HCT116 (cell line): Measurements from ENCODE around the gene ANXA10. TPM values are rescaled to one million over a fixed set of nuclear protein-coding genes. Genes with fewer than 3 reads are reported as not detected.

Source experiments
- ATAC-seq: fragments of 200-7000 bp; cut with Tn5 transposase; 2 replicates; pipeline ENCODE4 v1.9.1; 2020; ENCODE audit warnings: mild to moderate bottlenecking, moderate library complexity
- BruUV-seq: library from RNA; stranded (reverse); fragments of 400-500 nt; replicated peaks from 2 replicates; lab custom pipeline; 2021; lab: Mats Ljungman, UMichigan
- CTCF ChIA-PET: fragments of 300-600 bp; sonication (Branson Sonifier 250); formaldehyde crosslinking; loops from one replicate; lab custom pipeline; 2021; ENCODE audit warnings: antibody characterized with exemption; lab: Charles Lee
- POLR2A ChIA-PET: fragments of 300-600, 350-600 bp; sonication (Branson Sonifier 250); formaldehyde crosslinking; loops from one replicate; lab custom pipeline; 2021; ENCODE audit warnings: antibody characterized with exemption; lab: Charles Lee
- RAD21 ChIA-PET, 2 experiments: fragments of 300-600 bp; sonication (Branson Sonifier 250); formaldehyde crosslinking; loops; one replicate each; lab custom pipeline; 2023; ENCODE audit warnings: low total read pairs in 2 of 2; ENCODE audit not compliant: uncharacterized antibody in 2 of 2, unreplicated experiment in 2 of 2, low non-redundant PET in 1 of 2; lab: Charles Lee
- DNase-seq: peaks from one replicate; pipeline ENCODE4 v3.0.0-alpha.2; 2010; ENCODE audit warnings: low read depth, low spot score
- H2AFZ ChIP-seq: fragments of 200-600 bp; shearing (Covaris generic), sonication (generic); 2 replicates; pipeline ENCODE4 v1.6.1; 2017; ENCODE audit warnings: low read depth, mixed run types, mixed read lengths, antibody characterized with exemption, low read length; ENCODE audit not compliant: poor library complexity, severe bottlenecking
- H3K27ac ChIP-seq: 2 replicates; pipeline ENCODE4 v1.5.1; 2012; ENCODE audit warnings: low read depth, low read length
- H3K27me3 ChIP-seq: fragments of 200-600 bp; sonication (generic); 2 replicates; pipeline ENCODE4 v1.6.1; 2016; ENCODE audit warnings: mixed run types, low read length, mixed read lengths; ENCODE audit not compliant: insufficient read depth
- H3K36me3 ChIP-seq, 2 experiments: fragments of 200-500 bp in 1 of 2; fragments of 200-600 bp in 1 of 2; sonication (Bioruptor generic) in 1 of 2; sonication (generic) in 1 of 2; 2 replicates each; pipeline versions ENCODE4 v1.5.1 to v1.6.1; 2014 to 2016; ENCODE audit warnings: low read length in 2 of 2, inconsistent platforms in 1 of 2, mixed read lengths in 1 of 2, mixed run types in 1 of 2; ENCODE audit not compliant: insufficient read depth in 2 of 2, control insufficient read depth in 1 of 2
- H3K4me1 ChIP-seq, 2 experiments: fragments of 200-600 bp in 1 of 2; sonication (generic) in 1 of 2; 2 replicates each; pipeline versions ENCODE4 v1.5.1 to v1.6.1; 2012 to 2017; ENCODE audit warnings: low read length in 2 of 2, inconsistent platforms in 1 of 2, mild to moderate bottlenecking in 1 of 2, mixed read lengths in 1 of 2, mixed run types in 1 of 2, moderate library complexity in 1 of 2; ENCODE audit not compliant: insufficient read depth in 2 of 2, control insufficient read depth in 1 of 2
- H3K4me2 ChIP-seq: fragments of 200-600 bp; sonication (generic); 2 replicates; pipeline ENCODE4 v1.6.1; 2017; ENCODE audit warnings: mixed run types, low read length, mixed read lengths
- H3K4me3 ChIP-seq, 2 experiments: fragments of 200-600 bp in 1 of 2; sonication (generic) in 1 of 2; replicated peaks in 1 of 2; 2 replicates each; pipeline ENCODE4 v1.5.1; 2011 to 2016; ENCODE audit warnings: low read length in 2 of 2, control low read depth in 1 of 2, low read depth in 1 of 2, mild to moderate bottlenecking in 1 of 2, mixed read lengths in 1 of 2, mixed run types in 1 of 2
- H3K79me2 ChIP-seq: fragments of 200-600 bp; sonication (generic); 2 replicates; pipeline ENCODE4 v1.6.1; 2017; ENCODE audit warnings: mild to moderate bottlenecking, mixed run types, low read length, moderate library complexity, mixed read lengths; ENCODE audit not compliant: insufficient read depth
- H3K9ac ChIP-seq: fragments of 200-600 bp; sonication (generic); 2 replicates; pipeline ENCODE4 v1.6.1; 2016; ENCODE audit warnings: low read length, mixed read lengths
- H3K9me2 ChIP-seq: fragments of 200-600 bp; sonication (generic), shearing (Covaris generic); 2 replicates; pipeline ENCODE4 v1.6.1; 2017; ENCODE audit warnings: mixed run types, mild to moderate bottlenecking, moderate library complexity; ENCODE audit not compliant: insufficient read depth
- H3K9me3 ChIP-seq, 2 experiments: fragments of 200-500 bp in 1 of 2; fragments of 200-600 bp in 1 of 2; sonication (Bioruptor generic) in 1 of 2; sonication (generic) in 1 of 2; 2 replicates each; pipeline ENCODE4 v1.6.1; 2014 to 2017; ENCODE audit warnings: low read length in 2 of 2, mixed read lengths in 2 of 2, inconsistent platforms in 1 of 2, low read depth in 1 of 2, mild to moderate bottlenecking in 1 of 2, mixed run types in 1 of 2, moderate library complexity in 1 of 2; ENCODE audit not compliant: control insufficient read depth in 1 of 2, insufficient read depth in 1 of 2
- H4K20me1 ChIP-seq: fragments of 200-600 bp; sonication (generic), shearing (Covaris generic); 2 replicates; pipeline ENCODE4 v1.6.1; 2017; ENCODE audit warnings: mixed run types, mild to moderate bottlenecking, moderate library complexity; ENCODE audit not compliant: insufficient read depth
- ATF3 ChIP-seq: IDR thresholded peaks from 2 replicates; pipeline ENCODE4 v1.6.1; 2012
- CTCF ChIP-seq, 3 experiments: fragments of 200-600 bp in 1 of 3; sonication (generic) in 1 of 3; IDR thresholded peaks in 2 of 3; conservative IDR thresholded peaks in 1 of 3; 2 replicates each; pipeline ENCODE4 v1.5.1; 2012 to 2017; ENCODE audit warnings: low read depth in 2 of 3, low read length in 2 of 3, antibody characterized with exemption in 1 of 3, borderline replicate concordance in 1 of 3, control low read depth in 1 of 3, mild to moderate bottlenecking in 1 of 3, mixed read lengths in 1 of 3, mixed run types in 1 of 3, moderate library complexity in 1 of 3; ENCODE audit not compliant: insufficient read depth in 1 of 3
- EGR1 ChIP-seq: IDR thresholded peaks from 2 replicates; pipeline ENCODE4 v1.6.1; 2012; ENCODE audit warnings: low read depth
- EZH2phosphoT487 ChIP-seq: fragments of 200-600 bp; IDR thresholded peaks from 2 replicates; pipeline ENCODE4 v1.6.1; 2018; ENCODE audit warnings: antibody characterized with exemption, borderline replicate concordance
- JUND ChIP-seq: IDR thresholded peaks from 2 replicates; pipeline ENCODE4 v1.6.1; 2012
- RAD21 ChIP-seq: IDR thresholded peaks from 2 replicates; pipeline ENCODE4 v1.6.1; 2012; ENCODE audit warnings: low read depth, mild to moderate bottlenecking
- SIN3A ChIP-seq: IDR thresholded peaks from 2 replicates; pipeline ENCODE4 v1.6.1; 2012; ENCODE audit warnings: low read depth
- SRF ChIP-seq: IDR thresholded peaks from 2 replicates; pipeline ENCODE4 v1.6.1; 2012; ENCODE audit warnings: low read depth
- intact Hi-C: fragments of 100-400 bp; cut with micrococcal nuclease; formaldehyde crosslinking; loops from 2 replicates; pipeline ENCODE4 v1.10.0; 2022
- total RNA-seq: library from RNA; stranded (reverse); gene quantifications from one replicate; pipeline ENCODE4 v1.2.1, GENCODE V29; 2021; ENCODE audit not compliant: unreplicated experiment

ANXA10 gene
- total RNA-seq, 1 experiment from 2014 or later: 15.1 TPM

GRCh38 chr4:168151327-168151726 is 59.0 kb downstream of the ANXA10 start:
- Histone ChIP-seq H3K36me3 (no peaks in the 10 kb centered on the region), H3K79me2 (no peaks in the 10 kb centered on the region), H3K4me3 (no peak overlapping the region), H3K9me3 (no peaks in the 10 kb centered on the region), H3K9ac (no peak overlapping the region), H2AFZ (no peak overlapping the region), H3K27ac (peak overlapping the region; percentile 71; the same call in 1 of the 2 replicates), H3K9me2 (no peaks in the 10 kb centered on the region), H3K4me1 (peaks cover 8 to 12% of the 10 kb centered on the region in 2 experiments; a peak in 3 of 4 replicates), H4K20me1 (no peaks in the 10 kb centered on the region), H3K4me2 (no peak overlapping the region), H3K27me3 (no peaks in the 10 kb centered on the region)
- no TSS peak for BruUV-seq
- ChIA-PET RAD21 (no interaction called here), CTCF (no interaction called here), POLR2A (no interaction called here)
- no peak for ATAC-seq
- DNase-seq: no peak
- TF ChIP-seq RAD21: no peak
- TF ChIP-seq EZH2phosphoT487: no peak
- no peak for TF ChIP-seq EGR1
- no peak for TF ChIP-seq JUND
- no peak for TF ChIP-seq CTCF (IDR thresholded peaks at IDR 0.05 in 2 of 3, conservative IDR thresholded peaks at IDR 0.05 in 1 of 3; ENCODE audit: borderline replicate concordance in 1 of 3, insufficient read depth in 1 of 3, low read depth in 2 of 3, low read length in 2 of 3)
- TF ChIP-seq SIN3A: no peak
- intact Hi-C loops: loop anchor here (5.0 to 10.0 kb wide), 5 partner anchors 74 to 1984 kb away; no protein-coding TSS in a partner anchor

- Histone ChIP-seq H3K9ac (no peak overlapping the region), H3K4me1 (peaks cover 8% of the 10 kb centered on the region in 2 experiments; a peak in 3 of 4 replicates), H3K36me3 (no peaks in the 10 kb centered on the region), H3K9me3 (no peaks in the 10 kb centered on the region), H3K9me2 (no peaks in the 10 kb centered on the region), H2AFZ (peak overlapping the region; percentile 94), H3K4me2 (peak overlapping the region; percentile 34), H3K27ac (peak overlapping the region; percentile 67), H3K4me3 (no peak overlapping the region), H4K20me1 (no peaks in the 10 kb centered on the region), H3K79me2 (no peaks in the 10 kb centered on the region), H3K27me3 (no peaks in the 10 kb centered on the region)
- no TSS peak for BruUV-seq
- ATAC-seq (no peak), DNase-seq (no peak)
- ChIA-PET RAD21 (no interaction called here), CTCF (interaction anchor here (0.6 to 3.3 kb wide), 9 partner anchors 26 to 1987 kb away, joined by 3 to 24 read pairs (median 4); no protein-coding TSS in a partner anchor), POLR2A (interaction anchor here (0.6 kb wide), 1 partner anchor 55 kb away, joined by 3 read pairs; no protein-coding TSS in a partner anchor)
- intact Hi-C loops: loop anchor here (5.0 to 10.0 kb wide), 5 partner anchors 76 to 1986 kb away; no protein-coding TSS in a partner anchor
- TF ChIP-seq SRF (no peak), ATF3 (no peak)
Observed at GRCh38 chr4:168152837-168153500, 60.6 kb downstream of the ANXA10 start.
